Ishikawa (cell line): Measurements from ENCODE around the gene RGS10.

Experiments
- CEBPB ChIP-seq: IDR thresholded peaks from 2 replicates; pipeline ENCODE4 v1.6.1; 2012
- CREB1 ChIP-seq: IDR thresholded peaks from 2 replicates; pipeline ENCODE4 v1.6.1; 2012; ENCODE audit warnings: low read depth
- EGR1 ChIP-seq: IDR thresholded peaks from 2 replicates; pipeline ENCODE4 v1.6.1; 2012
- EP300 ChIP-seq: IDR thresholded peaks from 2 replicates; pipeline ENCODE4 v1.6.1; 2012; ENCODE audit warnings: borderline replicate concordance
- FOXM1 ChIP-seq: IDR thresholded peaks from 2 replicates; pipeline ENCODE4 v1.6.1; 2012; ENCODE audit warnings: low read depth, borderline replicate concordance
- MAX ChIP-seq: IDR thresholded peaks from 2 replicates; pipeline ENCODE4 v1.6.1; 2012
- NFIC ChIP-seq: IDR thresholded peaks from 2 replicates; pipeline ENCODE4 v1.6.1; 2012
- REST ChIP-seq: IDR thresholded peaks from 2 replicates; pipeline ENCODE4 v1.6.1; 2012; ENCODE audit warnings: low read depth, mild to moderate bottlenecking
- TAF1 ChIP-seq: IDR thresholded peaks from 2 replicates; pipeline ENCODE4 v1.6.1; 2012; ENCODE audit warnings: low read depth, mild to moderate bottlenecking
- TCF12 ChIP-seq: IDR thresholded peaks from 2 replicates; pipeline ENCODE4 v1.6.1; 2012; ENCODE audit warnings: low read depth
- YY1 ChIP-seq: IDR thresholded peaks from 2 replicates; pipeline ENCODE4 v1.6.1; 2012; ENCODE audit warnings: low read depth

- TF ChIP-seq YY1, result no peak
- TF ChIP-seq REST, result no peak
- TF ChIP-seq EP300, result no peak
- no peak for TF ChIP-seq EGR1
- TF ChIP-seq CREB1, result no peak
- TF ChIP-seq NFIC, result no peak
- TF ChIP-seq MAX, result no peak
- TF ChIP-seq CEBPB, result no peak
- TF ChIP-seq TAF1, result no peak
- TF ChIP-seq FOXM1, result no peak
- TF ChIP-seq TCF12, result no peak
These were observed 811 bp downstream of the RGS10 start for GRCh38 chr10:119541459-119542356.
